Pancreas (tissue), 10 donors: ENCODE measurements around the gene GRAMD4. TPM values are rescaled to one million over a fixed set of nuclear protein-coding genes. Genes with fewer than 3 reads are reported as not detected.

ENCODE experiments used
- ATAC-seq, 4 donors: fragments of 200-7000 bp; cut with Tn5 transposase; one replicate each; pipeline versions ENCODE4 v1.8.0 to v1.9.1; 2020; ENCODE audit warnings: mild to moderate bottlenecking in 4 of 4, moderate library complexity in 4 of 4
- DNase-seq, 6 donors: peaks; one replicate each; pipeline ENCODE4 v3.0.0-alpha.2; 2020
- FAIRE-seq: peaks from 2 replicates; lab custom pipeline; 2012; peaks lifted over from hg19 to GRCh38; lab: Jason Lieb, UNC
- H3K27ac ChIP-seq, 4 donors: fragments of 200-600 bp; sonication (generic); 1 replicate in 3 of 4; 2 replicates in 1 of 4; pipeline versions ENCODE4 v1.5.0 to v1.8.0; 2020
- H3K27me3 ChIP-seq, 4 donors: fragments of 200-600 bp; one replicate each; pipeline ENCODE4 v1.8.0; 2021
- H3K36me3 ChIP-seq, 3 donors: fragments of 200-600 bp; sonication (generic) in 1 of 3; one replicate each; pipeline versions ENCODE4 v1.5.0 to v1.8.0; 2020 to 2021
- H3K4me1 ChIP-seq, 3 donors: fragments of 200-600 bp; one replicate each; pipeline ENCODE4 v1.8.0; 2021
- H3K4me3 ChIP-seq, 4 donors: fragments of 200-600 bp; sonication (generic) in 2 of 4; one replicate each; pipeline versions ENCODE4 v1.5.0 to v1.8.0; 2020 to 2021
- H3K9me3 ChIP-seq, 4 donors: fragments of 200-600 bp; one replicate each; pipeline ENCODE4 v1.8.0; 2021
- CTCF ChIP-seq, 4 donors: fragments of 200-600 bp; sonication (generic) in 3 of 4; IDR thresholded peaks; one replicate each; pipeline versions ENCODE4 v1.5.0 to v1.8.0; 2021; ENCODE audit warnings: antibody characterized with exemption in 4 of 4
- WGBS, 2 donors: extraction: QIAGEN DNeasy Blood & Tissue Kit; methylation state at CpG; one replicate each; pipeline ENCODE4 v1.1.7; 2013; 5-methylcytosine and 5-hydroxymethylcytosine counted together
- intact Hi-C, 3 donors: fragments of 100-400 bp; cut with DNase I; formaldehyde crosslinking; loops; one replicate each; pipeline versions ENCODE4 v1.11.1 to v1.14.2; 2022
- polyA plus RNA-seq, 2 donors: library from polyadenylated mRNA; stranded (reverse); fragments of 200-250 nt; gene quantifications; one replicate each; pipeline ENCODE4 v1.2.3, GENCODE V29; 2013
- total RNA-seq, 6 donors: library from RNA; stranded (reverse); fragmentation: NEBNext Ultra II Directional in 4 of 6; extraction: Animal tissue kit (Norgen Biotek cat#: 25700) in 4 of 6; gene quantifications; one replicate each; pipeline versions ENCODE4 v1.2.1 to v1.2.4, GENCODE V29; 2021 to 2023
- donor health status: healthy with polysubstance abuse.
- donor health status: DM: no; HTN: no; CAD: no; lungs with moderate emphysema.
- donor health status: DM: no; HTN: no; CAD: no.
- donor health status: control.
- donor health status: control.
- donor health status: Bipolar disorder and iron deficiency.
- donor health status: DM: yes; HTN: yes; CAD: no.
- donor health status: DM: no; HTN: no; CAD: no.
- donor health status: DM: no; HTN: no; CAD: no.
- donor health status: DM: yes; HTN: yes; CAD: no.

GRAMD4 gene
- total and polyA plus RNA-seq, 8 donors = 13.2 to 36.4 (median 21.9) TPM

DNA sequence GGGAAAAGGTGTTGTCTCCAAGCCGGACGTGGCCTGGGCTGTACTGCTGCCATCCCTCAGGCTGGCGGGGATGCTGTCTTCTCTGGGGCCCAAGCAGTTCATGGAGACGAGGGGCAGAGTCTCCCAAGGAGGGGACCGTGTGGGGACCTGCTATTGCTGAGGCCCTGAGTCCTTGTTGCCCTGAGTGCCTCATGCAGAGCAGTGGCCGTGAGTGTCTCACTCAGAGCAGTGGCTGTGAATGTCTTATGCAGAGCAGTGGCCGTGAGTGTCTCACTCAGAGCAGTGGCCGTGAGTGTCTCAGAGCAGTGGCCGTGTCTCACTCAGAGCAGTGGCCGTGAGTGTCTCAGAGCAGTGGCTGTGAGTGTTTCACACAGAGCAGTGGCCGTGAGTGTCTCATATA, 54.7 kb downstream of the GRAMD4 start:
- Histone ChIP-seq H3K27me3 (no peaks in the 10 kb centered on the region), H3K27ac (no peak overlapping the region), H3K4me1 (no peaks in the 10 kb centered on the region), H3K36me3 (peaks cover 0 to 13% (median 13%) of the 10 kb centered on the region in 3 donors), H3K4me3 (no peak overlapping the region), H3K9me3 (no peaks in the 10 kb centered on the region)
- intact Hi-C loops = no loop called here
- ATAC-seq (no peak), DNase-seq (no peak), FAIRE-seq (no peak)
- WGBS, 2 donors = 87 to 90% methylated on average over 11 of the region's 11 CpGs
- TF ChIP-seq CTCF (IDR thresholded peaks at IDR 0.05) = no peak

DNA sequence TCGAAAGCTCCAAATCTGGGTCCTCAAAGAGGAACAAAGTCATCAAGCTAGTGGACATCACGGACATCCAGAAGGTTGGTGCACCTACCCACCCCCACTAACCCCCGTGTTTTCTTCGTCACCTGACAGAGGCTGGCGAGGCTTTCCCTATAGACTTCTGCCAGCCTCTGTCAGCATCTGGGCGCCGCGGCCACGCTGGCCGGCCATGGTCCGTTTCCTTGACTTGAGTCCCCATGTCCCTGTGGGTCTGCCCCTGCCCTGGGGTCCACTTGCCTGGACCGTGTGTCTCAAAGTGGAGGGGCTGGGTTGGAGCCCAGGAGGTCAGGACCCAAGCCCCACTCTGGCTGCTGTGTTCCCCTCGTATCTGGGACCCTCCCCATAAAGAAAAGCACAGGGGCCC, 55.3 kb downstream of the GRAMD4 start:
- TF ChIP-seq CTCF (IDR thresholded peaks at IDR 0.05) = no peak
- H3K4me3 ChIP-seq = no peak overlapping the region
- ATAC-seq (no peak), DNase-seq (no peak), FAIRE-seq (no peak)
- intact Hi-C loops = no loop called here
- H3K9me3 ChIP-seq = no peaks in the 10 kb centered on the region
- peaks cover 0 to 13% (median 13%) of the 10 kb centered on the region in 3 donors for H3K36me3 ChIP-seq
- H3K4me1 ChIP-seq = no peaks in the 10 kb centered on the region
- 94% methylated on average over 13 of the region's 13 CpGs for WGBS, 2 donors
- no peak overlapping the region for H3K27ac ChIP-seq
- no peaks in the 10 kb centered on the region for H3K27me3 ChIP-seq

DNA sequence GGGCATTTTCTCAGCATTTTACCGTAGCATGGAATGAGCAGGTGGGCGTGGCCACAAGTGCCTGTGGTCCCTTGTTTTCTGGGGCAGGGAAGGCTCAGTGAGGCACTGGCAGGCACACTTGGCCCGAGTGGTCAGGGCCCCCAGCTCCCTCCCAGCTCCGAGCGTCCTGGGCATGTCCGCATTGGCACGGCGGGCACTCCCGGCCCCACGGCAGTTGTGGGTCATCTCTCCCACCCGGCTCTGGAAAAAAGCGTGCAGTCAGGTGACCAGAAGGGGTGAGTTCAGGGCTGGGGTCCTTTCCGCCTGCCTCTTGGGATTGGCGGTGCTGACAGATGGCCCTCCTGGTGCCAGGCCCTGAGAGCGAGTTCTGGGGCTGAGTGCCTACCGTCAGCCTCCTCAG, 55.8 kb downstream of the GRAMD4 start:
- Histone ChIP-seq H3K27me3 (no peaks in the 10 kb centered on the region), H3K36me3 (peaks cover 0 to 13% (median 13%) of the 10 kb centered on the region in 3 donors), H3K4me1 (no peaks in the 10 kb centered on the region), H3K27ac (no peak overlapping the region), H3K4me3 (no peak overlapping the region), H3K9me3 (no peaks in the 10 kb centered on the region)
- intact Hi-C loops = no loop called here
- FAIRE-seq (no peak), DNase-seq (no peak), ATAC-seq (no peak)
- TF ChIP-seq CTCF (IDR thresholded peaks at IDR 0.05) = no peak
- 93 to 95% methylated on average over 15 to 16 of the region's 16 CpGs for WGBS, 2 donors

DNA sequence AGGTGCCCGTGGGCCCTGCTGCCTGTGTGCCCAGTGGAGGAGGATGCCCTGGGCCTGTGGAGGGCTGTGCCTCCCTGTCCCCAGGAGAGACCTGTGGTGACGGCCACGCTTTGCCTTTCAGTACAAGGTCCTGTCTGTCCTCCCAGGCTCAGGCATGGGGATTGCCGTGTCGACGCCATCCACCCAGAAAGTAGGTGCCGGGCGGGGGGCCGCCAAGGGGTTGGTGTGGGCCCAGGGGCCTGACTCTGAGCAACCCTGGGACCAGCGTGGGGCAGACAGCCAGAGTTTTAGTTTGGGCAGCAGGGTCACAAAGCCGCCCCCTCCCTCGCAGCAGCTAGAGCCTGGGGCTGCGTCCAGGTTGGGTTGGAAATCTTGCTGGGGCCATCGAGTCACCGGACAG, 56.3 kb downstream of the GRAMD4 start:
- no peak overlapping the region for H3K27ac ChIP-seq
- ATAC-seq = no peak
- H3K36me3 ChIP-seq = peaks cover 0 to 13% (median 13%) of the 10 kb centered on the region in 3 donors

More for the DNA sequence above, 56.3 kb downstream of the GRAMD4 start:
- no peak for DNase-seq
- intact Hi-C loops = no loop called here
- WGBS, 2 donors = 91 to 92% methylated on average over 15 of the region's 15 CpGs
- no peak overlapping the region for H3K4me3 ChIP-seq
- H3K27me3 ChIP-seq = no peaks in the 10 kb centered on the region
- FAIRE-seq = no peak
- H3K9me3 ChIP-seq = no peaks in the 10 kb centered on the region
- no peak for TF ChIP-seq CTCF (IDR thresholded peaks at IDR 0.05)
- no peaks in the 10 kb centered on the region for H3K4me1 ChIP-seq
